HG02623 (cell line): ENCODE measurements around the gene OR10Z1.

ENCODE experiments used
- ATAC-seq: cut with Tn5 transposase; IDR thresholded peaks from one replicate; pipeline ENCODE4 v1.9.1; 2021; ENCODE audit warnings: moderate library complexity; ENCODE audit not compliant: unreplicated experiment

OR10Z1 gene

DNA sequence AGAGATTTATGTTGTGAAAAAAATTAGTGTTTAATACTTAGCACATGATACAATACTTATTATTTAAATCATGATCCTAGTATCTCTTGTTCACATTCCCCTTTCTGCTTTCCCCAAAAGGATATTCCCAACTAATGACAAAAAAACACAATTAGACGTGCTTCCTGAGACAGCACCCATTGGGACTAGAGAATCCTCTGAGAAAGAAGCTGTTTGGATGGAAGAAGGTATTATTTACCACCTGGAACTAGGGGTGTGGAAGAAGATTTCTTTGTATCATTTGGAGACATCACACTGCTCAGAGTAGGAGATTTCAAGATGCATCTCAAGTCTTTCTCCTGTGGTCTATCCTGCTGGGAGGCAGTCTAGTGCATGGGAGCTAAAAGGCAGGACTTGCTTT is at the start of gene OR10Z1:
Gene OR10Z1 (plus strand): TSS at position 301 of the 400 bp plus-strand sequence. CDS start 1,171 bp downstream, outside the sequence.
- no peak for ATAC-seq

GRCh38 chr1:158559696-158560095 is 45.4 kb upstream of the OR10Z1 start:
- no peak for ATAC-seq

DNA sequence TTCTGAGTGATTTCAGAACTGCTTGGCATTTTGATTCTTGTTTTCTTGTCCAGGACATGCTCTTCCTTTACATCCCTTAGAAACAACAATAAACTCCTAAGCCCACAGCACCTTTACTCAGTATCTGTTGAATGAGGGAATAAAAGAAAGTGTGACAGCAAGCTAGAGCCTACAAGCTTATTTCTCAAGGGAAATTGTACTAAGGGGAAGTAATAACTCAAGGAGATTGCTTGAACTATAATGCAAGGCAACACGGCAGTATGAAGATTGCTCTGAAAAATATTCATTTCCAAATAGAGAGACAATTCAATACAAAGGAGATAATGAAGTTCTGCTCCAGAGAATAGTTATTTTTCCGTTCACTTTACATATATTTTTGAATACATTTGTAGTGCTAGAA is 41.2 kb upstream of the OR10Z1 start:
- no peak for ATAC-seq

- ATAC-seq, result no peak
Measured at GRCh38 chr1:158564608-158565007, 40.5 kb upstream of the OR10Z1 start.

- ATAC-seq, result no peak
Measured at GRCh38 chr1:158570480-158570879, 34.6 kb upstream of the OR10Z1 start, which contains the start of gene OR6P1. TSS of gene OR6P1 (minus strand) at chr1:158570580. CDS start at chr1:158563604, 6,976 bp downstream.

DNA sequence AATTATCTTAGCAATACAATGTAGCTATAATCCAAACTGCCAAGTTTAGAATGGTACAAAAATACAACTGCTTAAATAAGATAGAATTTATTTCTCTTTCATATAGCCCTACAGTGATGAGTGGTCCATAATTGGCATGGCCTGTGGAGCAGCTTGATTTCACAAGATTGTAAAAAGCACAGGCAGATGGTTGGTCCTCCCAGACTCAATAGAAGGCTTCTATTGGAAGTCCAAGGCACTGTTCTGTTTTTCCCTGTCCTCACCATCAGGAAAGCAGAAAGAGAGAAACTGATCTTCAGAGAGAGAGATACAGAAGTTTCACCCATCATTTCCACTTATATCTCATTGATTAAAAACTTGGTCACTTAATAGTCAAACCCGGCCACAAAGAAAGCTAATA is 32.8 kb upstream of the OR10Z1 start:
- ATAC-seq, result no peak

GRCh38 chr1:158577561-158577960 is 27.5 kb upstream of the OR10Z1 start:
- no peak for ATAC-seq

DNA sequence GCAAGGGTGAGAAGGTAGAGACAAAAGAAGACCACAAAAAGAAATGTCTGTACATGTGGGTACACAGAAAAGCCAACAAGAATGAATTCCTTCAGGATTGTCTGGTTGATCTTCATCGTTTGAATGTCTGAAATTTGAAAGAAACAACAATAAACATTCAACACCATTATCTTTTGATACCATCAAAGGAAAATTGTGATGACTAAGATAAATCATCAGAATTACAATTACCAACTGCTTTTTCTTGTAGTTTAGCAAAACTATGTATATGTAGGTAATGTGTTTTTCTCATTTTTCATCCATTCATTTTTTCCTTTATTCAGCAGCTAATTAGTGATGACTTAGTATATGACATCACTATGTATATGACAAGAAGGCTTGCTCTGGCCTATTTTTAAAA is 25.3 kb upstream of the OR10Z1 start, which contains the start of gene OR10X1:
Gene OR10X1 (minus strand): TSS at position 167 of the 400 bp plus-strand sequence. CDS start 0 bp downstream, at position 167.
- no peak for ATAC-seq

GRCh38 chr1:158583962-158584361 is 21.1 kb upstream of the OR10Z1 start:
- no peak for ATAC-seq

DNA sequence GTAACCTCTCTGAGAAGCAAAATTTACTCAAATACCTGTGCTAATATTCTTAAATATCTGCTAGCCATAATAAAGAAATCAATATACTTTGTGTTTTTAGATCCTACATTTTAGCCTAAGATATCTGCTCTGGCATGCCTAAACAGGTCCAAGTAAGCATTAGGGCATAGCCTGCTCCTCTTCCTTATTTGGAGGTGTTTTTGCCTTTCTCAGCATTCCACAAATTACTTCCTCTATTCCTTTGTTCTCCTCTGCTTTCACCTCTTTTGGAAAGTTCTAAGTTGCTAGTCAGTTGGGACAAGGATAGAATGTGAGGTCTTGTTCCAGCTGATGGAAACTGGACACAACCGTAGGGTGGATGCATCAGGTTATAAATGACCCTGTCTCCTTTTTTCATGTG is 18.1 kb upstream of the OR10Z1 start:
- ATAC-seq, result no peak

- ATAC-seq, result no peak
Measured at GRCh38 chr1:158600735-158601134, 4.3 kb upstream of the OR10Z1 start.

- no peak for ATAC-seq
Measured at GRCh38 chr1:158607296-158607695, 2.2 kb downstream of the OR10Z1 start.

DNA sequence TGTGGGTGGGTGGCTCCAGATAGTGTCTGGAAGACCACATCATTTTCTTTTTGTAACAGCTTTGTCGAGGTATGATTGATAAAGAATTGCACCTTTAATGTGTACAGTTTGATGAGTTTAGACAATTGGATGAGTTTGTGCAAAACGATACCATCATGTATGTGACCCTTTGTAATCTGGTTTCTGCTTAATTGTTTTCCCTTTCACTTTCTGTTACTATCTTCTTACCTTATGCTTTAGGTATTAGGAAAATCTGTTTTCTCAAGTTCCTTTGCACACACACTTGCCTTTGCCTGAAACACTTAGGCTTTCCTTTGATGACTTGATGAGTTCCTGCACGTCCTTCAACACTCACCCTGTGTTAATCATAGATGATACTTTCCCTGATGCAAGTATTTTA is 6.8 kb downstream of the OR10Z1 start:
- no peak for ATAC-seq

DNA sequence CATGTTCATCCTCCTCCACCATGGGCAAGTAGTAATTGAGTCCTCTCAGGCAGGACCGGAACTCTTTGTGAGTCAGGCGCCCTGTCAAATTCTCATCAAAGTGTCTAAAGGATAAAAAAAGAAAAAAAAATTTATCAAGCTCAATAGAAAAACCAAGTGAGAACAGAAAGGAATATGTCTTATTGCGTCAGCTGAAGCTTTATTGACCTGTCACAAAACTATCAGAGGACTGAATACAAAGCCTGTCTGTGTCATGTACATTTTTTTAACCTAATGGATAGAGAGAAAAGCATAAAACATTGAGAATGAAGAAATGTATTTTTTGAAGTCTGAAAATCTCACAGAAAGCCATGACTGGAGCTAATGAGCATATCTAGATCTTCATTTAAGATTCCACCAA is 8.7 kb downstream of the OR10Z1 start:
- ATAC-seq, result no peak

GRCh38 chr1:158638146-158638545 is 33.1 kb downstream of the OR10Z1 start:
- ATAC-seq, result no peak

GRCh38 chr1:158638904-158639303 is 33.8 kb downstream of the OR10Z1 start:
- ATAC-seq, result no peak

GRCh38 chr1:158644449-158644848 is 39.4 kb downstream of the OR10Z1 start:
- no peak for ATAC-seq

DNA sequence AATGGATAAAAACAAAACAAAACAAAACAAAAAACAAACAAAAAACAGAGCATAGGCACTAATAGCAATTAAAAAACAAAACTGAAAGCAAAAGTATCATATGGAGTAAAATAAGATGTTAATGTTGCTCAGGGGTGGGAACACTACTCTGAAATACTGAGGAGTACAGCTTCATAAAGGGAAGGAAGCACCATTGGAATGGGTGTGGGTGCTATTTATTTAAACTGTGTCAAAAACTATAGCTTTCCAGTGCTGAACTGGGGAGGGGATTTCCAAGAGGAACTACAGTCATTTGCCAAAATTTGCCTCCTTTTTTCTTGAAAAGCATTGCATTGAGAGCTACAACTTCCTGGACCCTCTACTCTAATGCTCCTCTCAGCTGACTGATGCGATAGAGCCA is 41.4 kb downstream of the OR10Z1 start:
- ATAC-seq, result no peak

GRCh38 chr1:158649052-158649451 is 44.0 kb downstream of the OR10Z1 start:
- ATAC-seq, result no peak

- ATAC-seq, result no peak
Measured at GRCh38 chr1:158652721-158653334, 47.8 kb downstream of the OR10Z1 start.

DNA sequence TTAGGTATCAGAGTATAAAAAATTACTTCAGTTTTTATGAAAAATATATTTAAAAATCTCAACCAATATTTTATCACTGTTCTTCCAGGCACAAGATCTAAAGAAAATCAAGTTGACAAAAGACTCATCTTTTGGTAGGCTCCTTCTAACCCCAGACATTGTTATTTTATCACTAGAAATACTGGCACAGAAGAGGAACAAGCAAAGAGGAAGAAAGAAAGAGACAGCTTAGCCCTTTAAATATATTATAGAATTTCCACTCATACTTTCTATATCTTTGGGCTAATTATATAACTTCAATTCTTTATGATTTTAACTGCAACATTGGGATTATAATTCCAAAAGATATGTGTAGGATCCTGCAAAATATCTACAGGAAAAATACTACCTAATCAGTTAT is 49.0 kb downstream of the OR10Z1 start:
- no peak for ATAC-seq

DNA sequence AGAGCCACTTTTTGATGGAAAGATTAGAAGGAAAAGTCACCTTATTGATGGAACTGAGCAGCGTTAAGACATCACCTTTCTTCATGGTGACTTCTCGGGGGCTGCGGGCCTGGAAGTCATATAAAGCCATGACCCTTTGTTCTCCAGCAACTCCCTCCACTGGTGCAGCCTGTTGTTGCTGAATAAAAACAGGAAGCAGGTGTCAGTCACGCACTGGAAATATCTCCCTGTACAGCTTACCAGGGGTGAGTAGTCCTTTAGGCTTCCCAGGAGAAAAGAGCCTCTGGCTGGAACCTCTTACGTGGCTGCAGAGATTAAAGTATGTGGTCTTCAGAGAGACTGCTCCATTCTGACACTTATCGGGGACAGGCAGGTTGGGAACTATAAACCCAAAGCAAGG is 49.5 kb downstream of the OR10Z1 start:
- ATAC-seq, result no peak
